Cardiac muscle cell (in vitro differentiated cells and primary cell): Measurements from ENCODE around the gene MARCOL. TPM values are rescaled to one million over a fixed set of nuclear protein-coding genes. Genes with fewer than 3 reads are reported as not detected.

Experiments used
- DNase-seq, 2 donors: peaks; one replicate each; pipeline versions ENCODE4 v3.0.0 to v3.0.0-alpha.2; 2010 to 2017; ENCODE audit warnings: low read depth in 1 of 2, low spot score in 1 of 2
- H3K27ac ChIP-seq: fragments of 200-600 bp; sonication (generic); 2 replicates; pipeline ENCODE4 v1.5.1; 2016
- H3K27me3 ChIP-seq: fragments of 200-600 bp; sonication (generic); 2 replicates; pipeline ENCODE4 v1.6.0; 2016; ENCODE audit warnings: control low read depth
- H3K36me3 ChIP-seq: fragments of 200-600 bp; sonication (generic); 2 replicates; pipeline ENCODE4 v1.5.1; 2016; ENCODE audit warnings: control low read depth
- H3K4me1 ChIP-seq: fragments of 200-600 bp; sonication (generic); 2 replicates; pipeline ENCODE4 v1.8.1; 2017; ENCODE audit warnings: low read depth, mild to moderate bottlenecking, mixed run types
- H3K4me3 ChIP-seq: fragments of 200-600 bp; sonication (generic); 2 replicates; pipeline ENCODE4 v1.5.1; 2016; ENCODE audit warnings: mild to moderate bottlenecking
- H3K9me3 ChIP-seq: fragments of 200-600 bp; sonication (generic); 2 replicates; pipeline ENCODE4 v1.5.1; 2017; ENCODE audit warnings: low read depth, mild to moderate bottlenecking, control low read depth
- polyA plus RNA-seq: library from polyadenylated mRNA; unstranded; fragments of >200 nt; fragmentation: Nextera tagmentation; extraction: Ambion mirVana; gene quantifications from 2 replicates; pipeline ENCODE4 v1.2.1, GENCODE V29; 2016
- total RNA-seq: library from RNA; depleted of rRNA; stranded (reverse); fragments of >200 nt; gene quantifications from 2 replicates; pipeline ENCODE4 v1.2.3, GENCODE V29; 2016
- TF ChIP-seq, protein P1 (sequence below): IDR thresholded peaks from 2 replicates; pipeline ENCODE4 v1.5.1; 2012; ENCODE audit warnings: low read depth, mild to moderate bottlenecking, low read length

MARCOL gene
- total and polyA plus RNA-seq, 2 experiments from 2014 or later, result 0.29 TPM; not detected in 1

DNA sequence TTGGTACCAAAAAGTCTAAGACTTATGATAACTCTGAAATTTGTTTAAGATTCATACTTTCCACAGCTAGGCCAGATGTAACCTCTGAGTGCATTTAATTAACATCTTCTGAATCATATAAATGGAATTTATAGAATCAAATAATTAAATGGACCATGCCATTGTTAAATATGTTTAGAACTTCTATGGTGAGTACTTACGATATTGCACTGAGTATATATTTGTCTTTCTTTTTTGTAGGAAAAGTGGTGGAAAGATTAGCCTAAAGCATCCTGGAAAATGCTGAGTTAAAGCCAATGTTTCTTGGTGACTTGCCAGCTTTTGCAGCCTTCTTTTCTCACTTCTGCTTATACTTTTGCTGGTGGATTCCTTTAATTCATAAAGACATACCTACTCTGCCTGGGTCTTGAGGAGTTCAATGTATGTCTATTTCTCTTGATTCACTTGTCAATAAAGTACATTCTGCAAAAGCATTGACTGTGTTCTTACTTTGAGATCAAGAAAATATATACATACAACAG, 23.6 kb upstream of the MARCOL start:
- Histone ChIP-seq H3K9me3 (no peaks in the 10 kb centered on the region), H3K27ac (no peak overlapping the region), H3K4me3 (no peak overlapping the region), H3K4me1 (no peaks in the 10 kb centered on the region), H3K27me3 (no peaks in the 10 kb centered on the region), H3K36me3 (no peaks in the 10 kb centered on the region)
- TF ChIP-seq, protein P1, sequence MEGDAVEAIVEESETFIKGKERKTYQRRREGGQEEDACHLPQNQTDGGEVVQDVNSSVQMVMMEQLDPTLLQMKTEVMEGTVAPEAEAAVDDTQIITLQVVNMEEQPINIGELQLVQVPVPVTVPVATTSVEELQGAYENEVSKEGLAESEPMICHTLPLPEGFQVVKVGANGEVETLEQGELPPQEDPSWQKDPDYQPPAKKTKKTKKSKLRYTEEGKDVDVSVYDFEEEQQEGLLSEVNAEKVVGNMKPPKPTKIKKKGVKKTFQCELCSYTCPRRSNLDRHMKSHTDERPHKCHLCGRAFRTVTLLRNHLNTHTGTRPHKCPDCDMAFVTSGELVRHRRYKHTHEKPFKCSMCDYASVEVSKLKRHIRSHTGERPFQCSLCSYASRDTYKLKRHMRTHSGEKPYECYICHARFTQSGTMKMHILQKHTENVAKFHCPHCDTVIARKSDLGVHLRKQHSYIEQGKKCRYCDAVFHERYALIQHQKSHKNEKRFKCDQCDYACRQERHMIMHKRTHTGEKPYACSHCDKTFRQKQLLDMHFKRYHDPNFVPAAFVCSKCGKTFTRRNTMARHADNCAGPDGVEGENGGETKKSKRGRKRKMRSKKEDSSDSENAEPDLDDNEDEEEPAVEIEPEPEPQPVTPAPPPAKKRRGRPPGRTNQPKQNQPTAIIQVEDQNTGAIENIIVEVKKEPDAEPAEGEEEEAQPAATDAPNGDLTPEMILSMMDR, result no peak
- peak in 1 of 2 donors; percentile 18 for DNase-seq

DNA sequence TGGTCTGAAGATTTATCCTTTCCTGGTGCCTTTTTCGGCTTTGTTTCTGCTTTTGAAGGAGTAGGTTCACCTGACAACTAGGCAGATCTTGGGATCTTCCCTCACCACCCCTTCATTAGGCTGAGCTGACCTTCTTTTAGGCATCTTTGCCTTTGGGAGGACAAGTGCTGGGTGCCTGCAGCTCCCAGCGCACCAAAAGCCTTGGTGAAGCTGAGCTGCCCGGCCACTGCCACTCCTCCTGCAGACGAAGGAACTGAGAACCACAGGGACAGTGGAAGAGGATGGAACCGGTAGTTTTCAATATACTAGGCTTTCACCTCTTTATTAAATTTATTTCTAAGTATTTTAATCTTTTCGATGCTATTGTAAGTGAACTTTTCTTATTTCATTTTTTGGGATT, 16.8 kb upstream of the MARCOL start:
- Histone ChIP-seq H3K27me3 (no peaks in the 10 kb centered on the region), H3K4me1 (no peaks in the 10 kb centered on the region), H3K36me3 (no peaks in the 10 kb centered on the region)

DNA sequence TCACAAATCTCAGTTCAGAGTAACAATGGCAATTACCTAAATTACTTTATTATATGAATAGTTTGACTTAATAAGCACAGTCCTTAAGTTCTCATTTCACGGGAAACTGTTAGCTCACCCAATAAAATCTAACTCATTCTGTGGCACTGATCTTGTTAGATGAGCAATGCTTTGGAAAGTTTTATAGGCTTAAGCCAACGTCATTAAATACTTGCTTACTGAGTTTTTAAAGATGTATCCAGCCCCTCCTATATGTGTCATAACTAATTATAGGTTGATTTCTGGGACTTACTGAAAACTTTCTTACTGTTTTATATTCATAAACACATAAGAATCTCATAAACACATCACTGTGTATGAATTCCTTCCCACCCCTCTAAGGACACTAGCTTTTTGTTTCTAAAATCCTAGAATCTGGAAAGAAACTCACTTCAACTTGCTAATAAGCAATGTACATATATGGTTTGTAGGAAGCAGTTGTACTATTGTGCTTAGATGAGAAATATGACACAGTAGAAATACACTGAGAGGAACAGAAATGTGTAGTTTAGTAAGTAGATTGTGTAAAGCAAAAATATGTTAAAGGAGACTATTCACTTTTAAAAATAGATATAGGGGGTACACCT, 14.1 kb upstream of the MARCOL start:
- Histone ChIP-seq H3K36me3 (no peaks in the 10 kb centered on the region), H3K9me3 (no peaks in the 10 kb centered on the region), H3K27me3 (no peaks in the 10 kb centered on the region), H3K4me1 (no peaks in the 10 kb centered on the region), H3K27ac (no peak overlapping the region), H3K4me3 (no peak overlapping the region)
- TF ChIP-seq, protein P1, result no peak
- no peak for DNase-seq

More for the DNA sequence above, 16.8 kb upstream of the MARCOL start:
- no peak for DNase-seq
- Histone ChIP-seq H3K4me3 (no peak overlapping the region), H3K9me3 (no peaks in the 10 kb centered on the region), H3K27ac (no peak overlapping the region)
- TF ChIP-seq, protein P1, result no peak

DNA sequence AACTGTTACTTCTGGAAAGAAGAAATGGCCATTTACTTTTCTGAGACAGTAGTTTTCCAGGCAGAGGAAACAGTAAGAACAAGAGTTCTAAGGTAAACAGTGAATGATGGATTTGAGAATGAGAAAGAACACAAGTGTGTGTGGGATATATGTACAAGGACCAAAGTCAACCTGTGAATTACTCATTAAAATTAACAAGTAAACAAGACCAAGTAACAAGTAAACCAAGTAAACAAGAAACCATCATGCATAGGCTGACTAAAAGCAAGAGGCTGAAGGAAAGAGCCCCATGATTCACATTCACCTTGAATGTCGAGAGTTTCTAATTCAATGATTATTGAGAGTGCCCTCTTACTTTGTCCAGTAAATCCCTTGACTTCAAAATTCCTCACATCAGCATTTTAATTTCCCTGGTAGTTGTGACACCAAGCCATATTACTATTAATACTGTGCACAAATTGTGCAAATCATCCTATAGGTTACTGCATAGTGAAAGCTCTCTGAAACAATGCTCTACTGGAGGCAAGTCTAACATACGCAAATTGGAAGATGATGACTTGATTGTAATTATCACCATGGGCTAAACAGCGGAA, 9.8 kb upstream of the MARCOL start:
- H3K36me3 ChIP-seq, result no peaks in the 10 kb centered on the region
- no peaks in the 10 kb centered on the region for H3K9me3 ChIP-seq
- TF ChIP-seq, protein P1, result no peak
- no peaks in the 10 kb centered on the region for H3K4me1 ChIP-seq
- H3K4me3 ChIP-seq, result no peak overlapping the region
- DNase-seq, result no peak
- H3K27ac ChIP-seq, result no peak overlapping the region
- H3K27me3 ChIP-seq, result no peaks in the 10 kb centered on the region

DNA sequence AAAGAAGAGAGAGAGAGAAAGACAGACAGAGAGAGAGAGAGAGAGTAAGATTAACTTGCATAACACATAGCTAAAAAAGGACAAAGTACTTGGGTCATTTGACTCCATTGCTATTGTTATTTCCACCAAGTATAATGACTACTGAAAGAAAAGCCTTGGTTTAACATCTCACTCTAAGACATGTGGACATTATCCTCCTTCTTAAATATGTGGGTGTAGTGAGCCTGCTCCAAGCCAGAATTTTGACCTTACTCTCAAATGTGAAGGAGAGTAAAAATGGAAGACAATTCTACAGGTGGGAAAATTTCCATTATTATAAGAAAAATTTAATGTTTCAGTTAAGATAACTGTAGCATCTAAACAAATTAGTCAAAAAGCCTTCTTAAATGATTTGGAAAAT, 8.5 kb upstream of the MARCOL start:
- DNase-seq, result no peak
- Histone ChIP-seq H3K27me3 (no peaks in the 10 kb centered on the region), H3K27ac (no peak overlapping the region), H3K4me1 (no peaks in the 10 kb centered on the region), H3K36me3 (no peaks in the 10 kb centered on the region), H3K9me3 (no peaks in the 10 kb centered on the region), H3K4me3 (no peak overlapping the region)
- TF ChIP-seq, protein P1, result no peak
